ENCODE measurements around the gene WIPF2.
"Not testable (repeated sequence)": the region's sequence is repeated elsewhere in the genome, so short reads cannot be mapped to it uniquely, and the experiment has no call there.

The WIPF2 gene

GRCh38 chr17:40209404-40210093 lies 9.6 kb upstream of the WIPF2 start:
- DNase-seq (ENCODE audit: insufficient read length, low spot score): no peak
- FAIRE-seq: no peak
- TF ChIP-seq POLR2A (IDR thresholded peaks at IDR 0.05; ENCODE audit: low read depth, low read length): no peak

- DNase-seq (ENCODE audit: insufficient read length, low spot score); FAIRE-seq: not testable (repeated sequence)
Measured at GRCh38 chr17:40213914-40214313, 5.2 kb upstream of the WIPF2 start.

GRCh38 chr17:40218006-40218739 lies 931 bp upstream of the WIPF2 start:
- DNase-seq (ENCODE audit: insufficient read length, low spot score) (no peak), FAIRE-seq (no peak)
- no peak for TF ChIP-seq POLR2A (IDR thresholded peaks at IDR 0.05; ENCODE audit: low read depth, low read length)

- no peak for TF ChIP-seq POLR2A (IDR thresholded peaks at IDR 0.05; ENCODE audit: low read depth, low read length)
- FAIRE-seq (no peak), DNase-seq (ENCODE audit: insufficient read length, low spot score) (peak; percentile 61)
Measured at GRCh38 chr17:40219594-40220338, 662 bp downstream of the WIPF2 start.

- DNase-seq (ENCODE audit: insufficient read length, low spot score) (no peak), FAIRE-seq (no peak)
- TF ChIP-seq POLR2A (IDR thresholded peaks at IDR 0.05; ENCODE audit: low read depth, low read length): no peak
Measured at GRCh38 chr17:40224718-40225550, 5.8 kb downstream of the WIPF2 start.

- FAIRE-seq; DNase-seq (ENCODE audit: insufficient read length, low spot score): not testable (repeated sequence)
Measured at GRCh38 chr17:40229146-40229545, 10.0 kb downstream of the WIPF2 start.

GRCh38 chr17:40230670-40231069 lies 11.6 kb downstream of the WIPF2 start:
- FAIRE-seq (no peak), DNase-seq (ENCODE audit: insufficient read length, low spot score) (no peak)
- TF ChIP-seq POLR2A (IDR thresholded peaks at IDR 0.05; ENCODE audit: low read depth, low read length): no peak

GRCh38 chr17:40231928-40232327 lies 12.8 kb downstream of the WIPF2 start:
- DNase-seq (ENCODE audit: insufficient read length, low spot score); FAIRE-seq: not testable (repeated sequence)

- DNase-seq (ENCODE audit: insufficient read length, low spot score): no peak
Measured at GRCh38 chr17:40241252-40241834, 22.2 kb downstream of the WIPF2 start.

GRCh38 chr17:40242774-40243173 lies 23.7 kb downstream of the WIPF2 start:
- FAIRE-seq (no peak), DNase-seq (ENCODE audit: insufficient read length, low spot score) (no peak)
- no peak for TF ChIP-seq POLR2A (IDR thresholded peaks at IDR 0.05; ENCODE audit: low read depth, low read length)

More at GRCh38 chr17:40241252-40241834, 22.2 kb downstream of the WIPF2 start:
- FAIRE-seq: no peak
- no peak for TF ChIP-seq POLR2A (IDR thresholded peaks at IDR 0.05; ENCODE audit: low read depth, low read length)

- no peak for DNase-seq (ENCODE audit: insufficient read length, low spot score)
- TF ChIP-seq POLR2A (IDR thresholded peaks at IDR 0.05; ENCODE audit: low read depth, low read length): no peak
- FAIRE-seq: no peak
Measured at GRCh38 chr17:40243761-40244160, 24.7 kb downstream of the WIPF2 start.

- FAIRE-seq (no peak), DNase-seq (ENCODE audit: insufficient read length, low spot score) (no peak)
- TF ChIP-seq POLR2A (IDR thresholded peaks at IDR 0.05; ENCODE audit: low read depth, low read length): no peak
Measured at GRCh38 chr17:40244255-40244654, 25.2 kb downstream of the WIPF2 start.

- TF ChIP-seq POLR2A (IDR thresholded peaks at IDR 0.05; ENCODE audit: low read depth, low read length): no peak
- DNase-seq (ENCODE audit: insufficient read length, low spot score): no peak
- FAIRE-seq: no peak
Measured at GRCh38 chr17:40247926-40248495, 28.9 kb downstream of the WIPF2 start.
